Measurements from ENCODE around the gene TSPAN4. TPM values are rescaled to one million over a fixed set of nuclear protein-coding genes. Genes with fewer than 3 reads are reported as not detected.

TSPAN4 gene
- total RNA-seq, 8 experiments from 2014 or later, result 30.9 to 110 (median 41.9) TPM

GRCh38 chr11:799641-800316 lies 42.9 kb upstream of the TSPAN4 start:
- Histone ChIP-seq H3K27ac (no peak overlapping the region), H3K4me1 (replicated peaks in 1 of 2) (peaks cover 31 to 36% of the 10 kb centered on the region in 2 donors), H3K4me3 (no peak overlapping the region)
- ATAC-seq (replicated peaks in 6 of 8), result no peak
- no CpG with 5 or more reads among the region's 32 CpGs for WGBS, 10 experiments
- in situ Hi-C loops (cut with MboI; ENCODE audit: low pct_unique_long_range_greater_than_20kb in 2 of 9, low sequenced_read_pairs in 9 of 9, unreplicated experiment in 9 of 9), result no loop called here

- H3K27ac ChIP-seq, result no peak overlapping the region
- H3K4me3 ChIP-seq, result no peak overlapping the region
- peaks cover 25 to 30% of the 10 kb centered on the region in 2 donors for H3K4me1 ChIP-seq (replicated peaks in 1 of 2)
- in situ Hi-C loops (cut with MboI; ENCODE audit: low pct_unique_long_range_greater_than_20kb in 2 of 9, low sequenced_read_pairs in 9 of 9, unreplicated experiment in 9 of 9), result no loop called here
- WGBS, 10 experiments, result no CpG with 5 or more reads among the region's 30 CpGs
- ATAC-seq (replicated peaks in 6 of 8), result no peak
These were observed 42.2 kb upstream of the TSPAN4 start for GRCh38 chr11:800473-800872.

GRCh38 chr11:801097-801780 lies 41.4 kb upstream of the TSPAN4 start:
- ATAC-seq (replicated peaks in 6 of 8), result no peak
- H3K27ac ChIP-seq, result no peak overlapping the region
- no peak overlapping the region for H3K4me3 ChIP-seq
- peaks cover 19 to 27% of the 10 kb centered on the region in 2 donors for H3K4me1 ChIP-seq (replicated peaks in 1 of 2)
- in situ Hi-C loops (cut with MboI; ENCODE audit: low pct_unique_long_range_greater_than_20kb in 2 of 9, low sequenced_read_pairs in 9 of 9, unreplicated experiment in 9 of 9), result no loop called here
- 89 to 93% methylated on average over 3 to 5 of the region's 20 CpGs; no CpG with 5 or more reads in 8 of the 10 experiments for WGBS, 10 experiments

- WGBS, 10 experiments, result 94 to 100% methylated on average over 1 to 6 of the region's 21 CpGs; no CpG with 5 or more reads in 8 of the 10 experiments
- H3K4me3 ChIP-seq, result no peak overlapping the region
- in situ Hi-C loops (cut with MboI; ENCODE audit: low pct_unique_long_range_greater_than_20kb in 2 of 9, low sequenced_read_pairs in 9 of 9, unreplicated experiment in 9 of 9), result no loop called here
These were observed 40.5 kb upstream of the TSPAN4 start for GRCh38 chr11:802018-802617.

GRCh38 chr11:802693-803466 lies 39.8 kb upstream of the TSPAN4 start:
- no peak overlapping the region for H3K4me3 ChIP-seq
- ATAC-seq (replicated peaks in 6 of 8), result no peak
- peaks cover 15 to 20% of the 10 kb centered on the region in 2 donors for H3K4me1 ChIP-seq (replicated peaks in 1 of 2)
- in situ Hi-C loops (cut with MboI; ENCODE audit: low pct_unique_long_range_greater_than_20kb in 2 of 9, low sequenced_read_pairs in 9 of 9, unreplicated experiment in 9 of 9), result no loop called here
- 90 to 100% (median 100%) methylated on average over 1 to 8 of the region's 28 CpGs; no CpG with 5 or more reads in 7 of the 10 experiments for WGBS, 10 experiments
- no peak overlapping the region for H3K27ac ChIP-seq

More at GRCh38 chr11:802018-802617, 40.5 kb upstream of the TSPAN4 start:
- no peak overlapping the region for H3K27ac ChIP-seq
- no peak for ATAC-seq (replicated peaks in 6 of 8)
- peaks cover 15 to 20% of the 10 kb centered on the region in 2 donors for H3K4me1 ChIP-seq (replicated peaks in 1 of 2)

GRCh38 chr11:803467-803742 lies 39.2 kb upstream of the TSPAN4 start:
- WGBS, 10 experiments, result no CpG with 5 or more reads among the region's 8 CpGs
- peaks cover 16 to 23% of the 10 kb centered on the region in 2 donors for H3K4me1 ChIP-seq (replicated peaks in 1 of 2)
- no peak overlapping the region for H3K4me3 ChIP-seq
- H3K27ac ChIP-seq, result no peak overlapping the region
- in situ Hi-C loops (cut with MboI; ENCODE audit: low pct_unique_long_range_greater_than_20kb in 2 of 9, low sequenced_read_pairs in 9 of 9, unreplicated experiment in 9 of 9), result no loop called here
- no peak for ATAC-seq (replicated peaks in 6 of 8)

- peak in 3 of 8 experiments; percentile 1 to 2 (median 2) for ATAC-seq (replicated peaks in 6 of 8)
- peak overlapping the region in 1 of 2 donors; percentile 48 for H3K27ac ChIP-seq
- in situ Hi-C loops (cut with MboI; ENCODE audit: low pct_unique_long_range_greater_than_20kb in 2 of 9, low sequenced_read_pairs in 9 of 9, unreplicated experiment in 9 of 9), result no loop called here
- WGBS, 10 experiments, result 53 to 57% methylated on average over 3 to 11 of the region's 26 CpGs; no CpG with 5 or more reads in 8 of the 10 experiments
- H3K4me3 ChIP-seq, result peak overlapping the region; percentile 36 to 47 (median 44)
- peaks cover 17 to 21% of the 10 kb centered on the region in 2 donors for H3K4me1 ChIP-seq (replicated peaks in 1 of 2)
These were observed 38.7 kb upstream of the TSPAN4 start for GRCh38 chr11:803770-804598.

- in situ Hi-C loops (cut with MboI; ENCODE audit: low pct_unique_long_range_greater_than_20kb in 2 of 9, low sequenced_read_pairs in 9 of 9, unreplicated experiment in 9 of 9), result no loop called here
- 0 to 2% methylated on average over 1 to 7 of the region's 18 CpGs; no CpG with 5 or more reads in 8 of the 10 experiments for WGBS, 10 experiments
- no peak for ATAC-seq (replicated peaks in 6 of 8)
- Histone ChIP-seq H3K4me3 (peak overlapping the region; percentile 36 to 47 (median 44)), H3K4me1 (replicated peaks in 1 of 2) (peaks cover 17 to 21% of the 10 kb centered on the region in 2 donors), H3K27ac (peak overlapping the region; percentile 48 to 74)
These were observed 38.1 kb upstream of the TSPAN4 start for GRCh38 chr11:804599-804964.

GRCh38 chr11:808427-809286 lies 34.0 kb upstream of the TSPAN4 start:
- peak overlapping the region; percentile 100 for H3K27ac ChIP-seq
- ATAC-seq (replicated peaks in 6 of 8), result peak in 7 of 8 experiments; percentile 53 to 72 (median 64)
- in situ Hi-C loops (cut with MboI; ENCODE audit: low pct_unique_long_range_greater_than_20kb in 2 of 9, low sequenced_read_pairs in 9 of 9, unreplicated experiment in 9 of 9), result no loop called here
- peak overlapping the region; percentile 61 to 90 (median 79) for H3K4me3 ChIP-seq
- WGBS, 10 experiments, result 0 to 100% (median 69%) methylated on average over 1 to 6 of the region's 36 CpGs; no CpG with 5 or more reads in 1 of the 10 experiments
- peaks cover 27 to 29% of the 10 kb centered on the region in 2 donors for H3K4me1 ChIP-seq (replicated peaks in 1 of 2)

- in situ Hi-C loops (cut with MboI; ENCODE audit: low pct_unique_long_range_greater_than_20kb in 2 of 9, low sequenced_read_pairs in 9 of 9, unreplicated experiment in 9 of 9), result no loop called here
- WGBS, 10 experiments, result 0% methylated on average over 2 to 8 of the region's 81 CpGs; no CpG with 5 or more reads in 7 of the 10 experiments
- Histone ChIP-seq H3K4me1 (replicated peaks in 1 of 2) (peaks cover 19 to 22% of the 10 kb centered on the region in 2 donors), H3K27ac (peak within 1 kb of the TSS; percentile 100), H3K4me3 (peak within 1 kb of the TSS; percentile 61 to 90 (median 79))
- peak; percentile 73 to 88 (median 85) for ATAC-seq (replicated peaks in 6 of 8)
These were observed 33.2 kb upstream of the TSPAN4 start, which contains the start of gene RPLP2 for GRCh38 chr11:809287-810039. Gene RPLP2 (plus strand): TSS chr11:809967. CDS start chr11:810235, 268 bp downstream.

- WGBS, 10 experiments, result 0% methylated on average over 1 to 7 of the region's 55 CpGs; no CpG with 5 or more reads in 6 of the 10 experiments
These were observed 32.5 kb upstream of the TSPAN4 start for GRCh38 chr11:810040-810567.

More at GRCh38 chr11:810040-810567, 32.5 kb upstream of the TSPAN4 start:
- in situ Hi-C loops (cut with MboI; ENCODE audit: low pct_unique_long_range_greater_than_20kb in 2 of 9, low sequenced_read_pairs in 9 of 9, unreplicated experiment in 9 of 9), result no loop called here
- peak overlapping the region; percentile 61 to 90 (median 79) for H3K4me3 ChIP-seq
- peak overlapping the region; percentile 100 for H3K27ac ChIP-seq
- peak in 3 of 8 experiments; percentile 0 for ATAC-seq (replicated peaks in 6 of 8)
- H3K4me1 ChIP-seq (replicated peaks in 1 of 2), result peaks cover 16 to 18% of the 10 kb centered on the region in 2 donors
